Endothelial cell (in vitro differentiated cells): ENCODE data around the gene IFRD2. TPM values are rescaled to one million over a fixed set of nuclear protein-coding genes. Genes with fewer than 3 reads are reported as not detected.
A peak's percentile ranks its signal among the peaks of the same experiment; 100 is the strongest.

Experiments
- DNase-seq: peaks from one replicate; pipeline ENCODE4 v3.0.0; 2021; ENCODE audit warnings: low spot score
- H3K27ac Mint-ChIP-seq: one replicate; pipeline ENCODE4 v1.8.0; 2021; ENCODE audit warnings: mixed read lengths, inconsistent platforms; ENCODE audit not compliant: unreplicated experiment
- H3K27me3 Mint-ChIP-seq: one replicate; pipeline ENCODE4 v1.8.0; 2021; ENCODE audit warnings: mild to moderate bottlenecking, moderate library complexity, mixed read lengths, inconsistent platforms; ENCODE audit not compliant: unreplicated experiment
- H3K36me3 Mint-ChIP-seq: one replicate; pipeline ENCODE4 v1.8.0; 2021; ENCODE audit warnings: mild to moderate bottlenecking, low read depth, mixed read lengths, inconsistent platforms; ENCODE audit not compliant: unreplicated experiment
- H3K4me1 Mint-ChIP-seq: one replicate; pipeline ENCODE4 v1.8.0; 2021; ENCODE audit warnings: mild to moderate bottlenecking, mixed read lengths, inconsistent platforms; ENCODE audit not compliant: unreplicated experiment
- H3K4me3 Mint-ChIP-seq: one replicate; pipeline ENCODE4 v1.8.0; 2021; ENCODE audit warnings: mild to moderate bottlenecking, mixed read lengths, inconsistent platforms; ENCODE audit not compliant: unreplicated experiment
- H3K9me3 Mint-ChIP-seq: one replicate; pipeline ENCODE4 v1.8.0; 2021; ENCODE audit warnings: mixed read lengths, inconsistent platforms; ENCODE audit not compliant: unreplicated experiment
- CTCF ChIP-seq: fragments of 200-600 bp; sonication (generic); IDR thresholded peaks from one replicate; pipeline ENCODE4 v1.5.0; 2021; ENCODE audit warnings: antibody characterized with exemption; ENCODE audit not compliant: unreplicated experiment
- total RNA-seq: library from RNA; stranded (reverse); fragmentation: NEBNext Ultra II Directional; extraction: Animal tissue kit (Norgen Biotek cat#: 25700); gene quantifications from one replicate; pipeline ENCODE4 v1.2.1, GENCODE V29; 2021; ENCODE audit not compliant: unreplicated experiment

IFRD2 gene
- total RNA-seq, 1 donor from 2014 or later, result 43.2 TPM

DNA sequence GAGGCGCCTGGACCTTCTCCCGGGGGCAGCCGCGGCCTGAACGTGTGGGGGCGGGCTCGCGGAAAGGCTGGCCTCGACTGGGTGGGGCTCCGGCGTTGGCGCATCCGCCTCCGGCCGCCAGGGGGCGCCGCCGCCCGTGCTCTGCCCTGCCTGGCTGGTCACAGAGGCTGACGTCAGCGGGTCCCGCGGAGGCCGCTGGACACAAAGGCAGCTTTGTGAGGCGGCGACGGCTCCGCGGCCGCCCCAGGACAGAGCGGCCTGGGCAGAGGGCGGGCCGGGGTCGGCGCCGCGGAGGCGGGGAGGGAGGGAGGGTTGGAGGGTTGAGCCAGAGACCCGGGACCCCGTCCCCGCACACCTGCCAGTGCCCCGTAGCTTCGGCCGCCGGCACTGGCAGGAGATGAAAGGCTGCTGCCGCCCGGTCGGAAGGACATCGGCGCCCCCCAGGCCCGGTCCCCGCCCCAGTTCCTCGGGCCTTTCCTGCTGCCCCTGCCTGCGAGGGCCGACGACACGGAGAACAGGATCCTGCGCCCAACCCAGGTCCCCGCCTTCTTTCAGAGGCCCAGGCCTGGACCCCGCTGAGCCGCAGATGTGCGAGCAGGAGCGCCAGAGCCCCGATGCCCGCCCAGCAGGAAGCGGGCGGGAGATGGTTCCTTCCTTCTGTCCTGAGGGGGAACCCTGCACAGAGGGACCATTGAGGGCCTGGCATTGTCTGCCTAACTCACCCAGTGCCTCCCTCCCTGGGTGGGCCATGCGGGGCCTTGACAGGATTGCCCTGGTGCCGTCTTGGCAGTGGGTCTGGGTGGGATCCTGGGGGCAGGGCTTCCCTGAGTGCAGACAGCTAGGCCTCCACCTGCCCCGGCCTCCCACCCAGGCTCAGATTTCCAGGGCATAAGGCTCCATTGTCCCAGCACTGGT is 31.9 kb downstream of the IFRD2 start:
- Mint-ChIP-seq H3K4me1 (peaks cover 13% of the 10 kb centered on the region), H3K4me3 (no peak overlapping the region), H3K27me3 (peaks cover 31% of the 10 kb centered on the region), H3K36me3 (peaks cover 11% of the 10 kb centered on the region), H3K27ac (peak overlapping the region; percentile 94), H3K9me3 (no peaks in the 10 kb centered on the region)
- peak; percentile 100 for TF ChIP-seq CTCF
- DNase-seq, result peak; percentile 98

GRCh38 chr3:50259432-50260026 is 32.7 kb downstream of the IFRD2 start:
- TF ChIP-seq CTCF, result no peak
- Mint-ChIP-seq H3K36me3 (peaks cover 11% of the 10 kb centered on the region), H3K4me3 (peak overlapping the region; percentile 81), H3K4me1 (peaks cover 17% of the 10 kb centered on the region), H3K9me3 (no peaks in the 10 kb centered on the region), H3K27ac (peak overlapping the region; percentile 94), H3K27me3 (peaks cover 28% of the 10 kb centered on the region)
- no peak for DNase-seq

- H3K9me3 Mint-ChIP-seq, result no peaks in the 10 kb centered on the region
- TF ChIP-seq CTCF, result peak; percentile 27
- H3K4me1 Mint-ChIP-seq, result peaks cover 21% of the 10 kb centered on the region
- H3K27me3 Mint-ChIP-seq, result peaks cover 25% of the 10 kb centered on the region
- no peak overlapping the region for H3K4me3 Mint-ChIP-seq
- peaks cover 11% of the 10 kb centered on the region for H3K36me3 Mint-ChIP-seq
- peak overlapping the region; percentile 94 for H3K27ac Mint-ChIP-seq
- DNase-seq, result no peak
Measured at GRCh38 chr3:50258979-50259378, 33.2 kb downstream of the IFRD2 start.

DNA sequence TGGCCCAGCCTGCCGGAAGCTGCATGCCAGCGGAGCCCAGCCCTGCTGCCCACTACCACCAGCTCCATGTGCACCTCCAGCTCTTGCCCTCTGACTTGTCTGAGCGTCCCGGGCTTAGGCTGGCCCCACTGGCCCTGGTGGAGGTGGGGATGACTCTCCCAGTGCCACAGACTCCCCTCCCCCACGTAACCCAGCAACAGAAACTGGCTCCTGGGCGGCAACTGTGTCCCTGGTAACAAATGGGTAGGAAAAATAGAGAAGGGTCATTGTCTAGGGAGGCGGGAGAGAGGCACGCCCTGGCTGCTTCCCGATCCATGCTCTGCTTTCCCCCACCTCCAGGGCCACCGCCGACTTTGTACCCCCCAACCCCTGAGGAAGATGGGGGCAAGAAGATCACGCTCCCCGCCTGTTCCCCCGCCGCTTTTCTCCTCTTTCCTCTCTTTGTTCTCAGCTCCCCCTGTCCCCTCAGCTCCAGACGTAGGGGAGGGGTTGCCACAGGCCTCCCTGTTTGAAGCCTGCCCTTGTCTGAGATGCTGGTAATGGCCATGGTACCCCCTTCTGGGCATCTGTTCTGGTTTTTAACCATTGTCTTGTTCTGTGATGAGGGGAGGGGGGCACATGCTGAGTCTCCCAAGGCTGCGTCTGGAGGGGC is 34.1 kb downstream of the IFRD2 start:
- peaks cover 29% of the 10 kb centered on the region for H3K4me1 Mint-ChIP-seq
- no peak overlapping the region for H3K4me3 Mint-ChIP-seq
- no peak for DNase-seq
- no peak for TF ChIP-seq CTCF
- H3K27ac Mint-ChIP-seq, result peak overlapping the region; percentile 94
- H3K27me3 Mint-ChIP-seq, result peaks cover 23% of the 10 kb centered on the region
- H3K9me3 Mint-ChIP-seq, result no peaks in the 10 kb centered on the region
- peaks cover 19% of the 10 kb centered on the region for H3K36me3 Mint-ChIP-seq
